RWPE2 (cell line): Measurements from ENCODE around the gene EIF2A.

ENCODE experiments used
- ATAC-seq: fragments of 200-7000 bp; cut with Tn5 transposase; 3 replicates; pipeline ENCODE4 v1.9.1; 2021; ENCODE audit warnings: low read depth
- DNase-seq: peaks from one replicate; pipeline ENCODE4 v3.0.0-alpha.2; 2020; ENCODE audit warnings: low spot score
- H3K27ac ChIP-seq: fragments of 450-650 bp; 2 replicates; pipeline ENCODE4 v1.5.1; 2017; ENCODE audit warnings: mild to moderate bottlenecking; ENCODE audit not compliant: poor library complexity, severe bottlenecking
- H3K27me3 ChIP-seq: fragments of 250-450 bp; sonication (Bioruptor Pico); 2 replicates; pipeline ENCODE4 v1.5.1; 2021; ENCODE audit warnings: mild to moderate bottlenecking, moderate library complexity; ENCODE audit not compliant: insufficient read depth, poor library complexity, severe bottlenecking
- H3K36me3 ChIP-seq: fragments of 250-450 bp; sonication (Bioruptor Pico); 2 replicates; pipeline ENCODE4 v1.5.1; 2020; ENCODE audit warnings: low read depth, mild to moderate bottlenecking, moderate library complexity
- H3K4me1 ChIP-seq: fragments of 250-450 bp; sonication (Bioruptor Pico); 2 replicates; pipeline ENCODE4 v1.5.1; 2021; ENCODE audit warnings: mild to moderate bottlenecking, moderate library complexity; ENCODE audit not compliant: insufficient read depth, poor library complexity, severe bottlenecking
- H3K4me3 ChIP-seq: fragments of 250-450 bp; sonication (Bioruptor Pico); 2 replicates; pipeline ENCODE4 v1.5.1; 2021; ENCODE audit warnings: mild to moderate bottlenecking, moderate library complexity; ENCODE audit not compliant: severe bottlenecking
- H3K9me3 ChIP-seq: fragments of 250-450 bp; sonication (Bioruptor Pico); 2 replicates; pipeline ENCODE4 v1.5.1; 2021; ENCODE audit warnings: mild to moderate bottlenecking, moderate library complexity; ENCODE audit not compliant: severe bottlenecking
- CTCF ChIP-seq: fragments of 450-650 bp; IDR thresholded peaks from one replicate; pipeline ENCODE4 v1.5.1; 2017; ENCODE audit warnings: mild to moderate bottlenecking, moderate library complexity; ENCODE audit not compliant: poor library complexity, severe bottlenecking

Gene EIF2A

GRCh38 chr3:150635076-150635475, 88.5 kb downstream of the EIF2A start:
- DNase-seq = no peak
- no peak overlapping the region for H3K27ac ChIP-seq
- peaks cover 8% of the 10 kb centered on the region for H3K4me1 ChIP-seq
- TF ChIP-seq CTCF = no peak
- ATAC-seq = no peak
- H3K9me3 ChIP-seq = no peaks in the 10 kb centered on the region
- no peaks in the 10 kb centered on the region for H3K27me3 ChIP-seq
- no peak overlapping the region for H3K4me3 ChIP-seq
- H3K36me3 ChIP-seq = peaks cover 5% of the 10 kb centered on the region; the same call in 1 of the 2 replicates

GRCh38 chr3:150635526-150635925, 88.9 kb downstream of the EIF2A start:
- DNase-seq (no peak), ATAC-seq (no peak)
- Histone ChIP-seq H3K9me3 (no peaks in the 10 kb centered on the region), H3K4me3 (no peak overlapping the region), H3K27me3 (no peaks in the 10 kb centered on the region), H3K27ac (no peak overlapping the region), H3K4me1 (peaks cover 8% of the 10 kb centered on the region), H3K36me3 (peaks cover under 1% of the 10 kb centered on the region; the same call in 1 of the 2 replicates)
- TF ChIP-seq CTCF = no peak
